ENCODE data around the gene TRIM17.

TRIM17 gene

DNA sequence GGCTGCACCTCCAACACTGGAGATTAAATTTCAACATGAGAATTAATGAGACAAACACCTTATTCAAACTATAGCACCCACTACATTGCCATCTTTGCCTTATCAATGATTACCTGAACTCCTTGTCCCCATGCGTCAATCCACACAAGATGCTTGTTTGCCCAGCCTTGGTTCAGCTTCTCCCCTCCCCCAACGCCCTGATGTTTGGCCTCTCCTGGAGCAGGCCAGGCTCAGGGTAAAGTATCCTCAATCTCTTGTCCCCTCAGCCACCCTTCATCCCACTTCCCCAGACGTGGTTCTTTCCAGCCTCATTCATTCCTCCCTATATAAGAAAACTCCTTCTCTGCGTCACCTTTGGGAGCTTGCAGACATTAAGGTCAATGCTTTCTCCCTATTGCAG lies 11.8 kb upstream of the TRIM17 start:
- Histone ChIP-seq H3K36me3 (ENCODE audit: control insufficient read depth in 1 of 2, insufficient read depth in 2 of 2, low read depth in 1 of 2, low read length in 2 of 2) (peaks cover 0 to 5% of the 10 kb centered on the region in 2 experiments), H2AFZ (ENCODE audit: low read depth, low read length) (no peak overlapping the region), H3K14ac (ENCODE audit: low read length in 2 of 2) (no peak overlapping the region), H3K27me3 (ENCODE audit: control insufficient read depth in 1 of 2, insufficient read depth in 1 of 2, low read length in 2 of 2) (peaks cover 14 to 29% of the 10 kb centered on the region in 2 experiments), H3K4me1 (ENCODE audit: control insufficient read depth, insufficient read depth, low read depth, low read length) (no peaks in the 10 kb centered on the region), H3K27ac (ENCODE audit: low read length, poor library complexity, severe bottlenecking) (no peak overlapping the region), H2BK12ac (ENCODE audit: low read length in 2 of 2) (no peak overlapping the region), H3K23ac (ENCODE audit: low read length in 2 of 2) (no peak overlapping the region), H3K9ac (ENCODE audit: low read length) (no peak overlapping the region), H3K79me1 (replicated peaks; ENCODE audit: low read length, poor library complexity, severe bottlenecking) (no peaks in the 10 kb centered on the region), H2BK15ac (ENCODE audit: low read depth, poor library complexity, severe bottlenecking) (no peak overlapping the region), H2AK5ac (ENCODE audit: low read length, severe bottlenecking) (no peak overlapping the region), H3K4ac (ENCODE audit: low read depth in 1 of 2, low read length in 2 of 2) (no peak overlapping the region), H3K18ac (ENCODE audit: low read depth in 1 of 2, low read length in 2 of 2) (no peak overlapping the region), H3K4me2 (ENCODE audit: low read length, poor library complexity, severe bottlenecking) (no peak overlapping the region), H4K8ac (ENCODE audit: low read length) (no peak overlapping the region), H3K9me3 (ENCODE audit: control insufficient read depth, low read length) (no peaks in the 10 kb centered on the region), H4K91ac (ENCODE audit: low read length) (no peak overlapping the region), H3K4me3 (ENCODE audit: insufficient read depth in 1 of 2, low read depth in 1 of 2, low read length in 2 of 2) (no peak overlapping the region), H2BK120ac (ENCODE audit: low read depth, low read length) (no peak overlapping the region), H2BK5ac (ENCODE audit: low read depth, low read length, poor library complexity, severe bottlenecking) (no peak overlapping the region)
- no peak for DNase-seq
- WGBS, result 72% methylated on average over 4 of the region's 4 CpGs

DNA sequence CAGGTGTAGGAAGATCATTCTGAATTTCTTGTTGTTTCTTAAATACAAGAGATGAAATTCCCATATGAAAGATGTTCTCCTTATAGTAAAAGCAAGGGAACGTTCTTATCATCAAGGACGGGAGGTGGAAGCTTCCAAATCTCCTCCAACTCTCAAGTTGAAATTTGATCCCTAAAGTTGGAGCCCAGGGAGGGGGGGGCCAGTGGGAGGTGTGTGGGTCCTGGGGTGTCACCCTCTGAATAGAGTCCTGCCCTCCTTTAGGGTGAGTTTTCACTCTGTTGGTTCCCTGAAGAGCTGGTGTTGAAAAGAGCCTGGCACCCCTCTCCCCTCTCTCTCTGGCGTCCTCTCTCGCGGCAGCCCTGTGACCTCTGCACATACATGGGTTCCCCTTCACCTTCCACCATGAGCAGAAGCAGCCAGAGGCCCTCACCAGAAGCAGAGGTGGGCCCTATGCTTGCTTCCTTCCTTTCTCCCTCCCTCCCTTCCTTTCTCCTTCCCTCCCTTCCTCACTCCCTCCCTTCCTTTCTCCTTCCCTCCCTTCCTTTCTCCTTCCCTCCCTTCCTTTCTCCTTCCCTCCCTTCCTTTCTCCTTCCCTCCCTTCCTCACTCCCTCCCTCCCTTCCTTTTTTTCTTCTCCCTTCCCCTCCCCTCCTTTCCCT lies 10.0 kb upstream of the TRIM17 start:
- Histone ChIP-seq H2BK120ac (ENCODE audit: low read depth, low read length) (no peak overlapping the region), H3K4me2 (ENCODE audit: low read length, poor library complexity, severe bottlenecking) (no peak overlapping the region), H3K4me1 (ENCODE audit: control insufficient read depth, insufficient read depth, low read depth, low read length) (no peaks in the 10 kb centered on the region), H2BK5ac (ENCODE audit: low read depth, low read length, poor library complexity, severe bottlenecking) (no peak overlapping the region), H2AK5ac (ENCODE audit: low read length, severe bottlenecking) (no peak overlapping the region), H2BK15ac (ENCODE audit: low read depth, poor library complexity, severe bottlenecking) (no peak overlapping the region), H3K9ac (ENCODE audit: low read length) (no peak overlapping the region), H4K8ac (ENCODE audit: low read length) (no peak overlapping the region), H3K4me3 (ENCODE audit: insufficient read depth in 1 of 2, low read depth in 1 of 2, low read length in 2 of 2) (no peak overlapping the region), H3K18ac (ENCODE audit: low read depth in 1 of 2, low read length in 2 of 2) (no peak overlapping the region), H3K9me3 (ENCODE audit: control insufficient read depth, low read length) (no peaks in the 10 kb centered on the region), H3K4ac (ENCODE audit: low read depth in 1 of 2, low read length in 2 of 2) (no peak overlapping the region), H2BK12ac (ENCODE audit: low read length in 2 of 2) (no peak overlapping the region), H3K27me3 (ENCODE audit: control insufficient read depth in 1 of 2, insufficient read depth in 1 of 2, low read length in 2 of 2) (peaks cover 11 to 29% of the 10 kb centered on the region in 2 experiments), H3K14ac (ENCODE audit: low read length in 2 of 2) (no peak overlapping the region), H2AFZ (ENCODE audit: low read depth, low read length) (no peak overlapping the region), H4K91ac (ENCODE audit: low read length) (no peak overlapping the region), H3K79me1 (replicated peaks; ENCODE audit: low read length, poor library complexity, severe bottlenecking) (no peaks in the 10 kb centered on the region), H3K23ac (ENCODE audit: low read length in 2 of 2) (no peak overlapping the region), H3K27ac (ENCODE audit: low read length, poor library complexity, severe bottlenecking) (no peak overlapping the region), H3K36me3 (ENCODE audit: control insufficient read depth in 1 of 2, insufficient read depth in 2 of 2, low read depth in 1 of 2, low read length in 2 of 2) (peaks cover 0 to 5% of the 10 kb centered on the region in 2 experiments)
- no peak for DNase-seq
- WGBS, result 82% methylated on average over 5 of the region's 5 CpGs

DNA sequence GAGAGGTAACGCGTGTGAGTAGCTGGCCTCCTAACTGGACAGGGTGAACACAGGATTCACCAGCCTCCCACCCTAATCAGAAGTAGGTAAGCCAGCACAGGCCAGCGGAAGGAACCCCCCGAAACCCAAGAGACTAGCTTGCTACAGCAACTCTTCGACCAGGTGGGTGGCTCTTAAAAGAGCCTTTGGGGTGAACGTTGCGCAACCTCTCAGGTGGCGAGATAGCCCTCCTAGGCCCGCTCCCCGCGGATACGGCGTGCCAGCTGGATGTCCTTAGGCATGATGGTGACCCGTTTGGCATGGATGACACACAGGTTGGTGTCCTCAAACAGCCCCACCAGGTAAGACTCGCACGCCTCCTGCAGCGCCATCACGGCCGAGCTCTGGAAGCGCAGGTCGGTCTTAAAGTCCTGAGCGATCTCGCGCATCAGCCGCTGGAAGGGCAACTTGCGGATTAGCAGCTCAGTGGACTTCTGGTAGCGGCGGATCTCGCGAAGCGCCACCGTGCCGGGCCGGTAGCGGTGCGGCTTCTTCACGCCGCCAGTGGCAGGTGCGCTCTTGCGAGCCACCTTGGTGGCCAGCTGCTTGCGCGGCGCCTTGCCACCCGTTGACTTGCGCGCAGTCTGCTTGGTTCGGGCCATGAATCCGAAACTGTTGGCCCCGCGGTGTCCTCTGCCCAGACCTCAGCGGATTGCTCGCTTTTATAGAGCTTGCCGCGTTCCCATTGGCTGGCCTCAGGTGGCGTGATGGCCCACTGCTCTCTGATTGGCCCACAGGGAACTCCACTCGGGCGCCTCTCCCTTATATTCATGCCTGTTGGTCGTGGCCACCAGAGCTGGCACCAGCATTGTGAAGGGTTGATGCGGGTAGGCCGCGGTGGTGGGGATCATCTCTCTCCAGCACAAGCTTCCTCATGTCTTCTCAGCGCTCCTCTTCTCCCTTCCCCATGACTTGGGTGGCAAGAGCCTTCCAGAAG lies 8.3 kb upstream of the TRIM17 start:
- H2BK5ac ChIP-seq (ENCODE audit: low read depth, low read length, poor library complexity, severe bottlenecking), result no peak overlapping the region
- no peak overlapping the region for H2AFZ ChIP-seq (ENCODE audit: low read depth, low read length)
- H2BK120ac ChIP-seq (ENCODE audit: low read depth, low read length), result no peak overlapping the region
- no peaks in the 10 kb centered on the region for H3K79me1 ChIP-seq (replicated peaks; ENCODE audit: low read length, poor library complexity, severe bottlenecking)
- H4K91ac ChIP-seq (ENCODE audit: low read length), result peak overlapping the region; percentile 35
- H2AK5ac ChIP-seq (ENCODE audit: low read length, severe bottlenecking), result no peak overlapping the region
- H3K4me2 ChIP-seq (ENCODE audit: low read length, poor library complexity, severe bottlenecking), result no peak overlapping the region
- no peak overlapping the region for H2BK15ac ChIP-seq (ENCODE audit: low read depth, poor library complexity, severe bottlenecking)
- H3K27ac ChIP-seq (ENCODE audit: low read length, poor library complexity, severe bottlenecking), result no peak overlapping the region
- H3K36me3 ChIP-seq (ENCODE audit: control insufficient read depth in 1 of 2, insufficient read depth in 2 of 2, low read depth in 1 of 2, low read length in 2 of 2), result peaks cover 0 to 5% of the 10 kb centered on the region in 2 experiments
- 97% methylated on average over 62 of the region's 62 CpGs for WGBS
- H3K23ac ChIP-seq (ENCODE audit: low read length in 2 of 2), result no peak overlapping the region
- H4K8ac ChIP-seq (ENCODE audit: low read length), result peak overlapping the region; percentile 7
- no peak overlapping the region for H3K9ac ChIP-seq (ENCODE audit: low read length)
- H3K18ac ChIP-seq (ENCODE audit: low read depth in 1 of 2, low read length in 2 of 2), result no peak overlapping the region
- no peak for DNase-seq
- no peak overlapping the region for H3K4ac ChIP-seq (ENCODE audit: low read depth in 1 of 2, low read length in 2 of 2)
- H3K27me3 ChIP-seq (ENCODE audit: control insufficient read depth in 1 of 2, insufficient read depth in 1 of 2, low read length in 2 of 2), result peaks cover 8 to 24% of the 10 kb centered on the region in 2 experiments
- no peak overlapping the region for H3K14ac ChIP-seq (ENCODE audit: low read length in 2 of 2)
- no peak overlapping the region for H3K4me3 ChIP-seq (ENCODE audit: insufficient read depth in 1 of 2, low read depth in 1 of 2, low read length in 2 of 2)
- no peaks in the 10 kb centered on the region for H3K4me1 ChIP-seq (ENCODE audit: control insufficient read depth, insufficient read depth, low read depth, low read length)
- no peaks in the 10 kb centered on the region for H3K9me3 ChIP-seq (ENCODE audit: control insufficient read depth, low read length)
- no peak overlapping the region for H2BK12ac ChIP-seq (ENCODE audit: low read length in 2 of 2)

DNA sequence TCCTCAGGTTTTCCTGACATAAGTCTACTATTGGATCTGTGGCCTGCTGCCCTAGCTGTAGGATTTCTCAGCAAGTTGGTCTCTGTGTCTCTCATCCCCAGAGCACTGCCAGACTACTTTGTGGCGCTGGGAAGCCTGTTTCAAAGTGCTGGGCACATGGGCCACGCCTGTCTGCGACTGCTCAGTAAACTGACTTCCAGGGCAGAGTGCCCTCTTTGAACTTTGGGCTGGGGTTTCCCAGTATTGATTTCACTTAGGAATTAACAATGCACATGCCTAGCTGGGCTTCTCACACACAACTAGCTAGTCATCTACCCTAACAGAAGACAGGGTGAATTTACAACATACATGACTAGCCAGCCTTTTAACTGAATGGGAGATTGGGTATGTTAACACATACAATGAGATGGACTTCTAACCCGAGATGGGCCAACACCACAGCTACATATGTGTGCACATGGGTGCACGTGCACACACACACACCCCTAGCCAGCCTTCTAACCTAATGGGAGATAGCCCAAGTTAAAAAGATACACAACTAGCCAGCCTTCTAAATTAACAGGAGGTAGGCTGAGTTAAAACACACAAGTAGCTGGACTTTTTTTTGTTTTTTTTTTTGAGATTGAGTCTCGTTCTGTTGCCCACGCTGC lies 6.9 kb upstream of the TRIM17 start:
- Histone ChIP-seq H3K27me3 (ENCODE audit: control insufficient read depth in 1 of 2, insufficient read depth in 1 of 2, low read length in 2 of 2) (peaks cover 0 to 9% of the 10 kb centered on the region in 2 experiments), H2AK5ac (ENCODE audit: low read length, severe bottlenecking) (no peak overlapping the region), H3K36me3 (ENCODE audit: control insufficient read depth in 1 of 2, insufficient read depth in 2 of 2, low read depth in 1 of 2, low read length in 2 of 2) (peaks cover 0 to 5% of the 10 kb centered on the region in 2 experiments), H3K4me2 (ENCODE audit: low read length, poor library complexity, severe bottlenecking) (no peak overlapping the region), H4K91ac (ENCODE audit: low read length) (no peak overlapping the region), H3K4ac (ENCODE audit: low read depth in 1 of 2, low read length in 2 of 2) (no peak overlapping the region), H3K23ac (ENCODE audit: low read length in 2 of 2) (no peak overlapping the region), H3K4me1 (ENCODE audit: control insufficient read depth, insufficient read depth, low read depth, low read length) (no peaks in the 10 kb centered on the region), H2BK5ac (ENCODE audit: low read depth, low read length, poor library complexity, severe bottlenecking) (no peak overlapping the region), H3K14ac (ENCODE audit: low read length in 2 of 2) (no peak overlapping the region), H3K9me3 (ENCODE audit: control insufficient read depth, low read length) (no peaks in the 10 kb centered on the region), H3K27ac (ENCODE audit: low read length, poor library complexity, severe bottlenecking) (no peak overlapping the region), H4K8ac (ENCODE audit: low read length) (peak overlapping the region; percentile 12), H2BK120ac (ENCODE audit: low read depth, low read length) (no peak overlapping the region), H2BK15ac (ENCODE audit: low read depth, poor library complexity, severe bottlenecking) (no peak overlapping the region), H2AFZ (ENCODE audit: low read depth, low read length) (no peak overlapping the region), H3K4me3 (ENCODE audit: insufficient read depth in 1 of 2, low read depth in 1 of 2, low read length in 2 of 2) (no peak overlapping the region), H3K18ac (ENCODE audit: low read depth in 1 of 2, low read length in 2 of 2) (no peak overlapping the region), H3K79me1 (replicated peaks; ENCODE audit: low read length, poor library complexity, severe bottlenecking) (no peaks in the 10 kb centered on the region), H3K9ac (ENCODE audit: low read length) (no peak overlapping the region), H2BK12ac (ENCODE audit: low read length in 2 of 2) (no peak overlapping the region)
- no peak for DNase-seq
- WGBS, result 96% methylated on average over 6 of the region's 7 CpGs

All from mesenchymal stem cell (in vitro differentiated cells and primary cell).